ENCODE data around the gene EPYC. TPM values are rescaled to one million over a fixed set of nuclear protein-coding genes. Genes with fewer than 3 reads are reported as not detected.

EPYC gene
- total and polyA plus RNA-seq, 4 experiments from 2014 or later, result not detected

DNA sequence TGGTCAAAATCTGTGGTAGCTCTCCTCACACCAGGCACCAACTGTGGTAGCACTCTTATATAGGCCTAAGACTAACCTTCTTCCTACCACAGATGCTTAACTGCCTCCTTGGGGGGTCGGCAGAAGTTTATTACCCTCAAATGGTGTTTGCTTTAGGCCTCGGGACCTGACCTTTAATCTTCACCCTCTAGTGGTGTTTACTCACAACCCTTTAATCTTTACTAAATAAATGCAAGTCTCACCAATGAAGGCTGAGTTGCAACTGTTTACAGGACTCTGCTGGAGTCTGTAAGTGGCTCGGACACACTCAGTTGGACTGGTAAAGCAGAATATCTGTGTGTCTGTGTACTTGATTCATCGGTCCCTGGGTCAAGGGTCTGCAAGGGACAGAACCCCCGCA lies 79.2 kb downstream of the EPYC start:
- DNase-seq, result no peak
- Histone ChIP-seq H3K27ac (ENCODE audit: low read depth, low read length) (no peak overlapping the region), H3K4me1 (ENCODE audit: insufficient read depth, low read length) (no peaks in the 10 kb centered on the region), H3K4me3 (ENCODE audit: low read length in 2 of 2) (no peak overlapping the region), H3K36me3 (ENCODE audit: insufficient read depth, low read length) (no peaks in the 10 kb centered on the region), H3K9me3 (ENCODE audit: control insufficient read depth in 1 of 2, low read length in 2 of 2) (no peaks in the 10 kb centered on the region), H3K27me3 (ENCODE audit: insufficient read depth, low read length) (no peaks in the 10 kb centered on the region)
- H3K27ac Mint-ChIP-seq, result no peak overlapping the region
- intact Hi-C loops (cut with micrococcal nuclease), result no loop called here
- H3K4me3 Mint-ChIP-seq, result no peak overlapping the region
- CTCF ChIA-PET (ENCODE audit: partially characterized antibody), result no interaction called here
- peaks cover 4 to 6% of the 10 kb centered on the region in 2 donors for H3K27me3 Mint-ChIP-seq
- no peaks in the 10 kb centered on the region for H3K36me3 Mint-ChIP-seq
- peaks cover 0 to 23% (median 15%) of the 10 kb centered on the region in 8 donors for H3K9me3 Mint-ChIP-seq
- POLR2A ChIA-PET (ENCODE audit: partially characterized antibody), result no interaction called here
- H3K4me1 Mint-ChIP-seq, result no peaks in the 10 kb centered on the region

DNA sequence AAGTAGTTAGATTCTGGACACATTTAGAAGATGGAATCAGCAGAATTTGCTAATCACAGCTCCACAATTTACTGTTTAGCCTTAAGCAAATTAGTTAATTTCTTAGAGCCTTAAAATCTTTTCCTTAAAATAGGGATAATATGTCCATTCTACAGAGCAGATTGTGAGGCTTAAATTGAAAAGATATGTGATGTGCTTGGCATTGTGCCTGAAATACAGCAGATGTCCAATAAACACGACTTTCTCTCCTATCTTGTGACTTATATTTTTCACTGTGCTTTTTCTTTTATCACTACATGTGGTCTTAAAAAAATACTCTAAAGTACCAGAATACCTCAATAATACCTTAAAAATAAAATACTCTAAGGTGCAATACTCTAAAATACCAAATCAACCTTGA lies 80.4 kb downstream of the EPYC start:
- intact Hi-C loops (cut with micrococcal nuclease), result no loop called here

DNA sequence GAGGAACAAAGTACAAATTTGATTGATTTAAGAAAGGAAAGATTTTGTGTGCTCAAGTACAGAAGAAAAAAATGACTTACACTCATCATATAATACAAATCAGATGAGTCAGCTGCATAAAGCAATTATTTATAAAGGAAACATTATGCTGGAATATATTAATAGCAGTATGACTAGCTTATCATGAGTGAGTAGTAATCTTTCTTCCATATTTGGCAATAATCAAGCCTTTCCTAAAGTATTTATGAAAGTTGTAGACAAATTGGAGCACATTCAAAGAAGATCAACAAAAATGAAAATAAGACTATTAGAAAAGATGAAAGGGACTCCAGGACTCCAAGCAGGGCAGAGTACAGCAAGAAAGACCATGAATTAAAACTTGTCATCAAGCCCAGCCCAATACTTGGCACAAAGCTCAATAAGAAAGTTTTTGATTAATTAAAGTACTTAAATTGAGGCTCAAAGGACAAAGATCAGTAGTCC lies 82.6 kb downstream of the EPYC start:
- H3K9me3 Mint-ChIP-seq, result peaks cover 0 to 2% (median 0%) of the 10 kb centered on the region in 8 donors
- H3K27me3 Mint-ChIP-seq, result peaks cover 4 to 12% of the 10 kb centered on the region in 2 donors
- no peak overlapping the region for H3K4me3 ChIP-seq (ENCODE audit: low read length in 2 of 2)
- intact Hi-C loops (cut with micrococcal nuclease), result no loop called here
- DNase-seq, result no peak
- ChIA-PET POLR2A (ENCODE audit: partially characterized antibody) (no interaction called here), CTCF (ENCODE audit: partially characterized antibody) (no interaction called here)
- H3K4me1 Mint-ChIP-seq, result no peaks in the 10 kb centered on the region
- H3K27me3 ChIP-seq (ENCODE audit: insufficient read depth, low read length), result no peaks in the 10 kb centered on the region
- H3K4me1 ChIP-seq (ENCODE audit: insufficient read depth, low read length), result no peaks in the 10 kb centered on the region
- no peaks in the 10 kb centered on the region for H3K9me3 ChIP-seq (ENCODE audit: control insufficient read depth in 1 of 2, low read length in 2 of 2)
- H3K36me3 ChIP-seq (ENCODE audit: insufficient read depth, low read length), result no peaks in the 10 kb centered on the region
- no peak overlapping the region for H3K27ac Mint-ChIP-seq
- H3K27ac ChIP-seq (ENCODE audit: low read depth, low read length), result no peak overlapping the region
- H3K36me3 Mint-ChIP-seq, result no peaks in the 10 kb centered on the region
- H3K4me3 Mint-ChIP-seq, result no peak overlapping the region

More for the DNA sequence above, 80.4 kb downstream of the EPYC start:
- ChIA-PET POLR2A (ENCODE audit: partially characterized antibody) (no interaction called here), CTCF (ENCODE audit: partially characterized antibody) (interaction anchor here (1.2 kb wide), 1 partner anchor 16 kb away, joined by 4 read pairs; no protein-coding TSS in a partner anchor)
- Histone ChIP-seq H3K27ac (ENCODE audit: low read depth, low read length) (no peak overlapping the region), H3K9me3 (ENCODE audit: control insufficient read depth in 1 of 2, low read length in 2 of 2) (no peaks in the 10 kb centered on the region), H3K4me3 (ENCODE audit: low read length in 2 of 2) (no peak overlapping the region), H3K4me1 (ENCODE audit: insufficient read depth, low read length) (no peaks in the 10 kb centered on the region), H3K27me3 (ENCODE audit: insufficient read depth, low read length) (no peaks in the 10 kb centered on the region), H3K36me3 (ENCODE audit: insufficient read depth, low read length) (no peaks in the 10 kb centered on the region)
- Mint-ChIP-seq H3K27me3 (peaks cover 4 to 6% of the 10 kb centered on the region in 2 donors), H3K36me3 (no peaks in the 10 kb centered on the region), H3K4me1 (no peaks in the 10 kb centered on the region), H3K27ac (no peak overlapping the region), H3K9me3 (peaks cover 0 to 15% (median 7%) of the 10 kb centered on the region in 8 donors), H3K4me3 (no peak overlapping the region)
- no peak for DNase-seq

DNA sequence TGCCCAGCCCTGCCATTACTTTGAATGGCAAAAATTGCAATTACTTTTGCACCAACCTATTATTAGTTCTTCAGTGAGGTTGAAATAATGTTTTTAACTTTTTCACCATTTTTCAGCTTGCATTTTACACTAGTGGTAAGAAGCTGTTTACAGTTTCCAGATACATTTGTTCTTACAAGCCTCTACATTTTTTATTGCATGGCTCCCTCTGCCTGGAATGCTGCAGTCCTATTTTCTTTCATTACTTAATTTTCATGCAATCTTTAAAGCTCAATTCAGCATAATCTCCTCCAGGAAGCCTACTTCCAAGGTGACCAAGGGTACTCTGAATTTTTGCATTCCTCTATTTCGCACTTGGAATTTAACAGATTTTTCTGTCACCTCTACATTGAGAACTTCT lies 83.2 kb downstream of the EPYC start:
- Mint-ChIP-seq H3K27me3 (peaks cover 4 to 12% of the 10 kb centered on the region in 2 donors), H3K36me3 (no peaks in the 10 kb centered on the region), H3K9me3 (no peaks in the 10 kb centered on the region), H3K4me3 (no peak overlapping the region), H3K27ac (no peak overlapping the region), H3K4me1 (no peaks in the 10 kb centered on the region)
- POLR2A ChIA-PET (ENCODE audit: partially characterized antibody), result no interaction called here
- Histone ChIP-seq H3K4me3 (ENCODE audit: low read length in 2 of 2) (no peak overlapping the region), H3K27ac (ENCODE audit: low read depth, low read length) (no peak overlapping the region), H3K9me3 (ENCODE audit: control insufficient read depth in 1 of 2, low read length in 2 of 2) (no peaks in the 10 kb centered on the region), H3K4me1 (ENCODE audit: insufficient read depth, low read length) (no peaks in the 10 kb centered on the region), H3K36me3 (ENCODE audit: insufficient read depth, low read length) (no peaks in the 10 kb centered on the region), H3K27me3 (ENCODE audit: insufficient read depth, low read length) (no peaks in the 10 kb centered on the region)
- CTCF ChIA-PET (ENCODE audit: partially characterized antibody), result no interaction called here
- no peak for DNase-seq
- intact Hi-C loops (cut with micrococcal nuclease), result no loop called here

DNA sequence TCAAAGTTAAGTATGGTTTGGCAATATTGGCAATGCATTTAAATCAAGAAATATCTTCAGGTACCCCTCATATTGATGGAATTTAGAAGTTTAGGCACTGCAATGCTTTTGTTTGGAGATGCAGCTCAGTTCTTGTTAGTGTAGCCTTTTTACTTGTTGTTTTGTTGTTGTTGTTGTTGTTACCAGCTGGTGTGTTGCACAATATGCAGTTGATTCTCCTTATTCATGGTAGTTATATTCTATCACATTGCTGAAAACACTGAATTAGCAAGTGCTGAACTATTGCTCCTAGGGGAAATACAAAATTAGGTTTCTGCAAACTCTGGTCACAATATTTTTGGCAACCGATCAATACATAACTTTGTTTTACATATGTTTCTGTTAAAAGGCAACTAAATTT lies 84.5 kb downstream of the EPYC start:
- Histone ChIP-seq H3K27ac (ENCODE audit: low read depth, low read length) (no peak overlapping the region), H3K4me3 (ENCODE audit: low read length in 2 of 2) (no peak overlapping the region), H3K4me1 (ENCODE audit: insufficient read depth, low read length) (no peaks in the 10 kb centered on the region), H3K9me3 (ENCODE audit: control insufficient read depth in 1 of 2, low read length in 2 of 2) (no peaks in the 10 kb centered on the region), H3K27me3 (ENCODE audit: insufficient read depth, low read length) (no peaks in the 10 kb centered on the region), H3K36me3 (ENCODE audit: insufficient read depth, low read length) (no peaks in the 10 kb centered on the region)
- H3K4me3 Mint-ChIP-seq, result no peak overlapping the region
- H3K27ac Mint-ChIP-seq, result no peak overlapping the region
- intact Hi-C loops (cut with micrococcal nuclease), result no loop called here
- DNase-seq, result no peak
- peaks cover 4 to 10% of the 10 kb centered on the region in 2 donors for H3K27me3 Mint-ChIP-seq
- H3K4me1 Mint-ChIP-seq, result no peaks in the 10 kb centered on the region
- no peaks in the 10 kb centered on the region for H3K36me3 Mint-ChIP-seq
- POLR2A ChIA-PET (ENCODE audit: partially characterized antibody), result no interaction called here
- CTCF ChIA-PET (ENCODE audit: partially characterized antibody), result no interaction called here
- H3K9me3 Mint-ChIP-seq, result no peaks in the 10 kb centered on the region

DNA sequence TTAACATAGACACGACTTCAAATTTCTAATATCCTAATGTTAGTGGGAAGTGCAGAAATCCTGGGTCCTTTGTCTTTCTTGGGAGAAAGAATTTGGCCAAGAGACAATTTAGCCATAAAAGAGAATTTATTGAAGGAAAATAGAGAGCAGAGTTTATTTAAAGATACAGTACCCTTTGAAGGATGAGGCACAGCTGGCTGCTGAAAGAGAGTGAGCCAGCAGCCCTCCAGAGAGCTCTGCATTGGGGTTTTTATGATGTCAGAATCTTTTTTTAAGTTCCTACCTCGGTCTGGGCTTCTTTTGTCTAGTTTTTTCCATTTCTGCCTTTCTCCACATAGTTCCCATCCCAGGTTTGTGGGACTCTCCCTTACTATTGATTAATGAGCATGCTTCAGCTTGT lies 87.3 kb downstream of the EPYC start:
- H3K9me3 Mint-ChIP-seq, result peaks cover 0 to 8% (median 2%) of the 10 kb centered on the region in 8 donors
- H3K36me3 ChIP-seq (ENCODE audit: insufficient read depth, low read length), result no peaks in the 10 kb centered on the region
- H3K27ac Mint-ChIP-seq, result no peak overlapping the region
- no peaks in the 10 kb centered on the region for H3K4me1 Mint-ChIP-seq
- no peak overlapping the region for H3K27ac ChIP-seq (ENCODE audit: low read depth, low read length)
- H3K4me3 Mint-ChIP-seq, result no peak overlapping the region
- no peaks in the 10 kb centered on the region for H3K27me3 ChIP-seq (ENCODE audit: insufficient read depth, low read length)
- H3K27me3 Mint-ChIP-seq, result peaks cover 2 to 6% of the 10 kb centered on the region in 2 donors
- POLR2A ChIA-PET (ENCODE audit: partially characterized antibody), result no interaction called here
- H3K4me1 ChIP-seq (ENCODE audit: insufficient read depth, low read length), result no peaks in the 10 kb centered on the region
- no peak overlapping the region for H3K4me3 ChIP-seq (ENCODE audit: low read length in 2 of 2)
- CTCF ChIA-PET (ENCODE audit: partially characterized antibody), result no interaction called here
- intact Hi-C loops (cut with micrococcal nuclease), result no loop called here
- H3K9me3 ChIP-seq (ENCODE audit: control insufficient read depth in 1 of 2, low read length in 2 of 2), result no peaks in the 10 kb centered on the region
- no peak for DNase-seq
- no peaks in the 10 kb centered on the region for H3K36me3 Mint-ChIP-seq

DNA sequence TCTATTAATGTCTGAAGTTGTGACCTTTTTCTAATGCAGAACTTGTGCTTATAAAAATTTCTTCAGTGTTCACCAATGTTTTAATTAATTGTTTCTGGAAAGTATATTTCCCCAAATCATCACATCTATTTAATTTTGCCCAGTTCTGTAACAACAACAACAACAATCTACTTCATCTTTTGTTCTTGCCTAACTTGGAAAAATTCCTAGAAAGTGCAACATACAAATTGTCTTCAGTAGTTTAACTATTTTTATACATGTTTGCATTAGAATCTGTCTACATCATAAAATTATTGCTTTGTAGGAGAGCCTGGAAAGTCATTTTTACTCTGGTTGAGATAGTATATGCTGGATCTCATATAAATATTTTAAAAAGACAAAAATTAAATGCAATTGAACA lies 88.3 kb downstream of the EPYC start:
- H3K4me3 ChIP-seq (ENCODE audit: low read length in 2 of 2), result no peak overlapping the region
- H3K27ac ChIP-seq (ENCODE audit: low read depth, low read length), result no peak overlapping the region
- intact Hi-C loops (cut with micrococcal nuclease), result no loop called here
- no peak overlapping the region for H3K4me3 Mint-ChIP-seq
- peaks cover 2 to 6% of the 10 kb centered on the region in 2 donors for H3K27me3 Mint-ChIP-seq
- H3K4me1 ChIP-seq (ENCODE audit: insufficient read depth, low read length), result no peaks in the 10 kb centered on the region
- H3K36me3 Mint-ChIP-seq, result no peaks in the 10 kb centered on the region
- H3K36me3 ChIP-seq (ENCODE audit: insufficient read depth, low read length), result no peaks in the 10 kb centered on the region
- CTCF ChIA-PET (ENCODE audit: partially characterized antibody), result no interaction called here
- H3K4me1 Mint-ChIP-seq, result no peaks in the 10 kb centered on the region
- peaks cover 0 to 8% (median 2%) of the 10 kb centered on the region in 8 donors for H3K9me3 Mint-ChIP-seq
- no peaks in the 10 kb centered on the region for H3K27me3 ChIP-seq (ENCODE audit: insufficient read depth, low read length)
- no peak for DNase-seq
- H3K27ac Mint-ChIP-seq, result no peak overlapping the region
- POLR2A ChIA-PET (ENCODE audit: partially characterized antibody), result no interaction called here
- H3K9me3 ChIP-seq (ENCODE audit: control insufficient read depth in 1 of 2, low read length in 2 of 2), result no peaks in the 10 kb centered on the region

DNA sequence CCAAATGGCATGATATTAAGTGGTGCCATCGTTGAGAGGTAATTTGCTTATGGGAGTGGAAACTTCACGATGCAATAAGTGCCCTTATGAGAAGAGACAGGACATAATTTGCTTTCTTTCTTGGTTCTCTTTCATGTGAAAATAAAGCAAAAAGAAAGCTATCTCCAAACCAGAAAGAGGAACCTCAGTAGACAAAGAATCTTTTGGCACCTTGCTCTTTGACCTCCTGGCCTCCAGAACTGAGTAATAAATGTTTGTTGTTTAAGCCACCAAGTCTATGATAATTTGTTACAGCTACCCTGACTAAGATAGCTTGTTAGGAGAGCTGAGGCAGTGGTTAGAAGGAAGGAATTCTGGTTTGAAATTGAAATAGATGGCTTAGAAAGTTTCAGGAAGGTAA lies 89.4 kb downstream of the EPYC start:
- Histone ChIP-seq H3K27ac (ENCODE audit: low read depth, low read length) (no peak overlapping the region), H3K4me3 (ENCODE audit: low read length in 2 of 2) (no peak overlapping the region), H3K4me1 (ENCODE audit: insufficient read depth, low read length) (no peaks in the 10 kb centered on the region), H3K9me3 (ENCODE audit: control insufficient read depth in 1 of 2, low read length in 2 of 2) (no peaks in the 10 kb centered on the region), H3K36me3 (ENCODE audit: insufficient read depth, low read length) (no peaks in the 10 kb centered on the region), H3K27me3 (ENCODE audit: insufficient read depth, low read length) (no peaks in the 10 kb centered on the region)
- Mint-ChIP-seq H3K4me1 (no peaks in the 10 kb centered on the region), H3K4me3 (no peak overlapping the region), H3K9me3 (peaks cover 0 to 8% (median 2%) of the 10 kb centered on the region in 8 donors), H3K27me3 (peaks cover 2 to 6% of the 10 kb centered on the region in 2 donors), H3K27ac (no peak overlapping the region), H3K36me3 (no peaks in the 10 kb centered on the region)
- CTCF ChIA-PET (ENCODE audit: partially characterized antibody), result no interaction called here
- DNase-seq, result no peak
- POLR2A ChIA-PET (ENCODE audit: partially characterized antibody), result no interaction called here
- intact Hi-C loops (cut with micrococcal nuclease), result no loop called here

Measured in CD4-positive, alpha-beta memory T cell (primary cell).